T follicular helper cell (primary cell): Measurements from ENCODE around the gene RPL18.
"Not testable (repeated sequence)": the region's sequence is repeated elsewhere in the genome, so short reads cannot be mapped to it uniquely, and the experiment has no call there.

ENCODE experiments used
- DNase-seq: peaks from one replicate; pipeline ENCODE4 v3.0.0-alpha.2; 2020; ENCODE audit warnings: low read depth

RPL18 gene

GRCh38 chr19:48588670-48589401, 30.1 kb downstream of the RPL18 start:
- peak; percentile 81 for DNase-seq

DNA sequence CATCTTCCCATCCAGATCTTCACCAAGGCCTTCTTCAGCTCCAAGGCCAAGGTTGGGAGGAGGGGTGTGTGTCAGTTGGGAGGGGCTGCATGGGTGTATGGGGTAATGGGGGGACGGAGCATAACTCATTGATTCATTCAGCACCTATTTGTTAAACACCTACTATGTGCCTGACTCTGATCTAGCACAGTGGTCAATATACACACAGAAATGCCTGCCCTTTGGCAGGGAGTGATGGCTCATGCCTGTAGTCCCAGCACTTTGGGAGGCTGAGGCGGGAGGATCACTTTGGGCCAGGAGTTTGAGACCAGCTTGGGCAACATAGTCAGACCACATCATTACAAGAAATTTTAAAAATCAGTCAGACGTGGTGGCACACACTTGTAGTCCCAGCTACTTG, 31.6 kb downstream of the RPL18 start:
- no peak for DNase-seq

GRCh38 chr19:48582168-48582567, 36.8 kb downstream of the RPL18 start:
- no peak for DNase-seq

DNA sequence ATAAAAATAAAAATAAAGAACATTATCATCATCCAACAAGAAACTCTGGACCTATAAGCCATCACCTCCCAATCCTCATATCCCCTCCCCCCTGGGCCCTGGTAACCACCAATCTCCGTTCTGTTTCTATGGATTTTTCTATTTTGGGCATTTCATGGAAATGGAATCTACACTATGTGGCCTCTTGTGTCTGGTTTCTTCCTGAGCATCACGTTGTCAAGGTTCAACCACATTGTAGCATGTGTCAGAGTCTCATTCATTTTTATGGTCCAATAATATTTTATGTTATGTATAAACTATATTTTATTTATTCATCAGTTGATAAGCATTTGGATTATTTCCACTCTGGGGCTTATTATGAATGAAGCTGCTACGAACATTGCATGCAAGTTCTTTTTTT, 40.1 kb downstream of the RPL18 start:
- no peak for DNase-seq

- not testable (repeated sequence) for DNase-seq
Observed at GRCh38 chr19:48577908-48578307, 41.1 kb downstream of the RPL18 start.

GRCh38 chr19:48575931-48576622, 42.9 kb downstream of the RPL18 start:
- DNase-seq: no peak

DNA sequence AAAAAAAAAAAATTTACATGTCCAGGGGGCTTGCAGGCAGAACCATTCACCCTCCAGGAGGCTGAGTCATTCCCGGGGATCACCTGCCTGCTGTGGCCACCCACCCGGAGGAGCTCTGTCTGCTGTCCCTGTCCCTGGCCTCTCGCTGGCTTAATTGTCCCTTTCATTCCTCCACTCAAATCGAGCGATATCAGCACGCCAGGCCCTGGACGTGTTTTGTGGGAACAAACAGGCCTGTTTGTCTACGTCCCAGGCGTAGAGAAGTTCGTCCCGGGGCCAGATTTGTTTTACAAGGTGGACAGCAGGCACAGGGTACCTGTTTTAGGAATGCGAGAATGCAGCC, 45.8 kb downstream of the RPL18 start:
- DNase-seq: no peak

DNA sequence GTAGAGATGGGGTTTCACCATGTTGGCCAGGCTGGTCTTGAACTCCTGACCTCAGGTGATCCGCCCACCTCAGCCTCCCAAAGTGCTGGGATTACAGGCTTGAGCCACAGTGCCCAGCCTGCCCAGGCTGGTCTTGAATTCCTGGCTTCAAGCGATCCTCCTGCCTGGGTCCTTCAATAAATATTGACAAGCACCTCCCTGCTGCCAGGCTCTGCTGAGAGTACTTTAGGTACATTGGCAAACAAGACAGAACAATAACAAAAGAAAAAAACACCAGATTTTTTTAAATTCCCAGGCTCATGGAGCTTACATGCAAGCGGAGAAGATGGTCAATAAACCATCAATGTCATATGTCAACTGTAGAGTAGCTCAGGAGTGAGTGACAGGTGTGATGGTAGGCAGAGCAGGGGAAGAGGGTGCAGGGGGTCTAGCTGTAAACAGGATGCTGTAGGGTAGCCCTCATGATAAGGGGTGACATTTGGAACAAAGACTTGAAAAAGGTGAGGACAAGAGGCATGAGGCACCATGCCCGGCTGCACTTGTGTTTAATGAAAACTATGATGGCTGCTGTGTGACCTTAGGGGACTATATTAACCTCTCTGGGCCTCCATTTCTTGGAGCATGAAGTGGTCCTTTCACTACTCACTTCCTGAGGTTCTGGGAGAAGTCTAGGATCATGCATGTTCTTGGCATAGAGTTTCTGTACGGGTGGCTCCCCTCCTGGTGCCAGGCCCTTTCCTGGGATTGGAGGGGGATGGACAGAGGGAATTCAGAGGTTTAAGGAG, 47.4 kb downstream of the RPL18 start:
- DNase-seq: no peak

- no peak for DNase-seq
Observed at GRCh38 chr19:48569814-48570213, 49.2 kb downstream of the RPL18 start.

DNA sequence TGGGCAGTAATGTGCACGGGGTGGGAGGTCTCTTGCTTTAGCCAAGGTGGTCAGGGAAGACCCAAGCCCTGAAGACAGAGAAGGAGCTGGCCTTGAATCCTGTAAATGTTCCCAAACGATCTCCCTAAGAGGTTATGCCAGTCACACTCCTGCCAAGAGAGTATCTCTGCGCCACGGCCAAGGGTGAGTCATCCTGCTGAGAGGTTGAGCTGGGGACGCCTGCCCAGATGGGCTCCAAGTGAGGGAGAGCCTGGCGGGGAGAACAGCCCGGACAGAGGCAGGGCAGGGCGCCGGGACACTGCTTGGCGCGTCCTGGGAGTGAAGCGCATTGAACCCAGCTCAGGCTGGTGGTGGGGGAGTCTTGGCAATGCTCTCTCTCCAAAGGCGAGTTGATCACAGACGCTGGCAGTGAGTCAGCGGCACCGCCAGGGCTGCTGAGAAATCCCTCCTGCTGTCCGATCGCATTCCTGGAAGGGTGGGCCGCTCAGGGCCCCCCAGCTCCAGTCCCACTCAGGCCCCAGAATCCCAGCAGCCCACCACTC, 50.6 kb downstream of the RPL18 start:
- no peak for DNase-seq
